Measurements from ENCODE around the gene SCN2A.

The SCN2A gene

DNA sequence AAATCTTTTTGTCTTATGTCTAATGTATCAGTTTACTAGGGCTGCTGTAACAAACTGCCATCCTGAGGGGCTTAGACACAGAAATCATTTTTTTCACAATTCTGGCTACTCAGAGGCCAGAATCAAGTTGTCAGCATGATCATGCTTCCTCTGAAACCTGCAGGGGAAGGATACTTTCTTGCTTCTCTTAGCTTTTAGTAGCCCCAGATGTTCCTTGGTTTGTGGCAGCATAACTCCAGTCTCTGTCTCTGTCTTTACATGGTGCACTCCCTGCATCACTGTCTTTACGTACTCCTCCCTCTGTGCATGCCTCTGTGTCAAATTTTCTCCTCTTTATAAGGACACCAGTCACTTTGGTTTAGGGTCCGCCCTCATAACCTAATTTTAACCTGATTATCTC is 33.3 kb upstream of the SCN2A start:
- FAIRE-seq (no peak), DNase-seq (ENCODE audit: insufficient read length, low spot score) (no peak)
- TF ChIP-seq POU2F2 (IDR thresholded peaks at IDR 0.05; ENCODE audit: low read depth, low read length) (no peak), POLR2AphosphoS5 (IDR thresholded peaks at IDR 0.05; ENCODE audit: low read depth, low read length) (no peak), PAX5 (IDR thresholded peaks at IDR 0.05; ENCODE audit: insufficient read depth, low read length, severe bottlenecking) (no peak), TAF1 (IDR thresholded peaks at IDR 0.05; ENCODE audit: low read depth, low read length) (no peak), POLR2A (IDR thresholded peaks at IDR 0.05; ENCODE audit: low read depth, low read length) (no peak), SPI1 (IDR thresholded peaks at IDR 0.05; ENCODE audit: low read depth, low read length) (no peak)

DNA sequence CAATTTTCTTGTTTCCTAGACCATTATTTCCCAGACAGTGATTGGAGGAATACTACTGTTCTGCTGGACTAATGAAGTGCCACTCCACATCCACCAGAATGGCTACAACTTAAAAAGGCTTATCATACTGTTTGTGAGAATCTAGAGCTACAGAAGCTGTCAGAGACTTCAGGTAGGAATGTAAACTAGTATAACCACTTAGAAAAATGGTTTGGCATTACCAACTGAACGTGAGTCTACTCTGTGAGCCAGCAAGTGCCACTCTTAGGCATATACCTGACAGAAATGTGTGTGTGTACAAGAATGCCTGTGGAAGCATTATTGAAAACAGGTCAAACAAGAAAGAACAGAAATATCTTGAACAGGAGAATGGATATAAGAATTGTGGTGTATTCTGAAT is 31.1 kb upstream of the SCN2A start:
- FAIRE-seq (no peak), DNase-seq (ENCODE audit: insufficient read length, low spot score) (no peak)
- no peak for TF ChIP-seq POU2F2 (IDR thresholded peaks at IDR 0.05; ENCODE audit: low read depth, low read length)
- TF ChIP-seq POLR2A (IDR thresholded peaks at IDR 0.05; ENCODE audit: low read depth, low read length) = no peak
- TF ChIP-seq PAX5 (IDR thresholded peaks at IDR 0.05; ENCODE audit: insufficient read depth, low read length, severe bottlenecking) = no peak
- TF ChIP-seq SPI1 (IDR thresholded peaks at IDR 0.05; ENCODE audit: low read depth, low read length) = no peak
- TF ChIP-seq TAF1 (IDR thresholded peaks at IDR 0.05; ENCODE audit: low read depth, low read length) = no peak
- no peak for TF ChIP-seq POLR2AphosphoS5 (IDR thresholded peaks at IDR 0.05; ENCODE audit: low read depth, low read length)

DNA sequence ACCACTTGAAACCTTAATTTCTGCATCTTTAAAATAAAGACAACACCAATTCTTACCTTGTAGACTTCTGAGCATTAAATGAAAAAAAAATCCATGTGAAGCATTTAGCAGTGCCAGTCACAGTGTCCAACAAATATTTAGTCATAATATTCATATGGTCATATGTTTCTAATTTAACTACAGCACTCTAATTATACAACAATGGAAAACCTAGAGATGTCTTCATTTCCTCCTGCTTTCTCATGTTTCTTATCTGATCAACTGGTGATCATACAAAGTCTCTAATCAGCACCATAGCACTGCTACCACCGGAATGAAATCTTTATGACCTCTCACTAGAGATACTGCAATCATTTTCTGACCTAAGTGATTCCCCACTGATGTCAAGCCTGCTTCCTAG is 25.1 kb upstream of the SCN2A start:
- TF ChIP-seq POLR2A (IDR thresholded peaks at IDR 0.05; ENCODE audit: low read depth, low read length) (no peak), POU2F2 (IDR thresholded peaks at IDR 0.05; ENCODE audit: low read depth, low read length) (no peak), SPI1 (IDR thresholded peaks at IDR 0.05; ENCODE audit: low read depth, low read length) (no peak), TAF1 (IDR thresholded peaks at IDR 0.05; ENCODE audit: low read depth, low read length) (no peak), POLR2AphosphoS5 (IDR thresholded peaks at IDR 0.05; ENCODE audit: low read depth, low read length) (no peak), PAX5 (IDR thresholded peaks at IDR 0.05; ENCODE audit: insufficient read depth, low read length, severe bottlenecking) (no peak)
- no peak for FAIRE-seq
- no peak for DNase-seq (ENCODE audit: insufficient read length, low spot score)

DNA sequence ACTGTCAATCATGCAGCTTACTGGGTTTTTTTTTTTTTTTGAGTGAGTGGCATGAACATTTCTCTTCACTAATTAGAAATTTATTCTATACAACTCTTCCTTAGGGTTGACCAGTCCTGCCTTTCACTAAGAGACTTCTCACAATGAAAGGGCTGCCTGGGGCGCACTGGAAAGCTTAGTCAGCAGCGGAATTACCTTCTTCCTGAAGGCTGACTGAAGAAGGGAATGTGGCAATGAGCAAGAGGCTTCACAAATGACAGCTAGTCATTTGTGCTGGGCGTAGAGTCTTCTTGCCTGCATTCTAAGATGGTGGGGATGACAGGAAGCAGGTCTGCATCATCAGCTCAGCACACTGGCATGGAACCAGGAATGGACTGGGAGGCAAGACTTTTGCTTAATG is 19.7 kb upstream of the SCN2A start:
- FAIRE-seq (no peak), DNase-seq (ENCODE audit: insufficient read length, low spot score) (no peak)
- no peak for TF ChIP-seq TAF1 (IDR thresholded peaks at IDR 0.05; ENCODE audit: low read depth, low read length)
- no peak for TF ChIP-seq SPI1 (IDR thresholded peaks at IDR 0.05; ENCODE audit: low read depth, low read length)
- TF ChIP-seq PAX5 (IDR thresholded peaks at IDR 0.05; ENCODE audit: insufficient read depth, low read length, severe bottlenecking) = no peak
- TF ChIP-seq POLR2A (IDR thresholded peaks at IDR 0.05; ENCODE audit: low read depth, low read length) = no peak
- TF ChIP-seq POU2F2 (IDR thresholded peaks at IDR 0.05; ENCODE audit: low read depth, low read length) = no peak
- TF ChIP-seq POLR2AphosphoS5 (IDR thresholded peaks at IDR 0.05; ENCODE audit: low read depth, low read length) = no peak

DNA sequence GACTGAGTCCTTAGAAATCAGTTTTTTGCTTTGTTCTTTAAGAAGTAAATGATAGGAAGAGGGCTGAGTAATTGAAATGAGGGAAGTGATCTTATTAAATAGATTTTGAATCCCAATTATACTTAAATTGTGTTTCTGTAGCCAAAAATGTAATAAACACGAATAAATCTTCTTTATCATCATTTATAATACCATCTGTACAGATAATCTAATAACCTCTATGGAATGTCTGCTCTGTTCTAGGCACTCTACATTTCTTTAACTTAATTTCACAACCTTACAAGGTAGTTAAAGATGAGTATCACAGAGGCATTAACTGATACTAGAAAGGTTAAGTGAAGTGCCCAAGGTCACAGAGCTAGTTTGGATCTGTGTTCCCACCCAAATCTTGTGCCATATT is 14.3 kb upstream of the SCN2A start:
- TF ChIP-seq PAX5 (IDR thresholded peaks at IDR 0.05; ENCODE audit: insufficient read depth, low read length, severe bottlenecking) (no peak), TAF1 (IDR thresholded peaks at IDR 0.05; ENCODE audit: low read depth, low read length) (no peak), POU2F2 (IDR thresholded peaks at IDR 0.05; ENCODE audit: low read depth, low read length) (no peak)
- no peak for DNase-seq (ENCODE audit: insufficient read length, low spot score)
- no peak for FAIRE-seq

DNA sequence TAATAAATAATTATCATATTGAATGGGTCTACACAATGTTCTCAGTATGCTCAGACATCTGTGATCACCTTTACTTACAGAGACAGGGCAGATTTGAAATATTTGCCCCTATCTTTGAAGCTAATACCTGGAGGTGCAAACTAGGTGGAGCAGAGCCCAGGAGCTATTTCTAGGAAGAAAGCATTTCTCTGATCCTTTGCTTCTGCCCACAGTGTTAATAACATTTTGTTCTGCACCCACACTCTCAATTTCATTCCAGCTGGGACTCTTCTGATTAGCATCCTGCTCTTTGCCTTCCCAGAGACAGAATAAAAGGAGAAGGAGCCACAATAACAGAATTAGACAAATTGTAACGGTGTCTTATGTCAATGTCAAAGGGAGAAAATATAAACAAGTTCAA is 11.6 kb upstream of the SCN2A start:
- FAIRE-seq (no peak), DNase-seq (ENCODE audit: insufficient read length, low spot score) (no peak)
- TF ChIP-seq POU2F2 (IDR thresholded peaks at IDR 0.05; ENCODE audit: low read depth, low read length) (no peak), POLR2A (IDR thresholded peaks at IDR 0.05; ENCODE audit: low read depth, low read length) (no peak), TAF1 (IDR thresholded peaks at IDR 0.05; ENCODE audit: low read depth, low read length) (no peak), POLR2AphosphoS5 (IDR thresholded peaks at IDR 0.05; ENCODE audit: low read depth, low read length) (no peak), PAX5 (IDR thresholded peaks at IDR 0.05; ENCODE audit: insufficient read depth, low read length, severe bottlenecking) (no peak), SPI1 (IDR thresholded peaks at IDR 0.05; ENCODE audit: low read depth, low read length) (no peak)

DNA sequence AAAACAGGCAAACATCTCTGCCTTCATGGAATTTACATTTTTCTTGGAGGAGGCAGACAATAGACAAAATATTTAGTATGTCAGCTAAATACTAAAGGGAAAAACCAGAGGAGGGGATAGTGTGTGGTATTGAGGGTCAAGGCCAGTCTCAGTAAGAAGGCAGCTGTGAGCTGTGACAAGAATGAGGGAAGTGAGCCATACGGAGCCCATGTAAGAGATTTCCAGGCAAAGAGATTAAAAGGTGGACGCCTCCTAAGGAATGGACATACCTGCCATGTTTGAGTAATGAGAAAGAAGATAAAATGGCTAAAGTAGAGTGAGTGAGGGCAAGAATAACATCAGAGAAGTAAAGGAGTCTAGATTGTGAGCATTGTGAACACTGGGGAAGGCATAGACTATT is 2.2 kb upstream of the SCN2A start:
- TF ChIP-seq PAX5 (IDR thresholded peaks at IDR 0.05; ENCODE audit: insufficient read depth, low read length, severe bottlenecking) = no peak
- TF ChIP-seq POLR2AphosphoS5 (IDR thresholded peaks at IDR 0.05; ENCODE audit: low read depth, low read length) = no peak
- no peak for TF ChIP-seq TAF1 (IDR thresholded peaks at IDR 0.05; ENCODE audit: low read depth, low read length)
- TF ChIP-seq SPI1 (IDR thresholded peaks at IDR 0.05; ENCODE audit: low read depth, low read length) = no peak
- no peak for TF ChIP-seq POLR2A (IDR thresholded peaks at IDR 0.05; ENCODE audit: low read depth, low read length)
- no peak for TF ChIP-seq POU2F2 (IDR thresholded peaks at IDR 0.05; ENCODE audit: low read depth, low read length)
- DNase-seq (ENCODE audit: insufficient read length, low spot score) (no peak), FAIRE-seq (no peak)

DNA sequence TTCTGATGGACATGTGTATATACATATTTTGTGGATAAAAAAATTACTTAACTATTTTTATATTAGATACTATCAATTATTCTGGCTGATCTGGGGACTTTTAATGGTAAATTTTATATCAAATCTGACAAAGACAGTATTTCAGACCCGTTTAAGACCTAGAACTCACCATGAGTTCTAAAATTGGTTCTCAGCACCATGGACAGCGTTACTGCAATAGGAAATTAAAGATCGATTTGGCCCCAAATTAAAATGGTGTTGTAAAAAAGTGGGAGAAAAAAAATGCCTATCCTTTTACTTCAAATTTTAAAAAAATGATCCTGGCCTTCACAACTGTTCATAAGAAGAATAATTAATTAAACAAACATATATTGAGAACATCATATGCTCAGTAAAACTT is 919 bp upstream of the SCN2A start:
- TF ChIP-seq PAX5 (IDR thresholded peaks at IDR 0.05; ENCODE audit: insufficient read depth, low read length, severe bottlenecking) = no peak
- no peak for TF ChIP-seq POU2F2 (IDR thresholded peaks at IDR 0.05; ENCODE audit: low read depth, low read length)
- no peak for TF ChIP-seq TAF1 (IDR thresholded peaks at IDR 0.05; ENCODE audit: low read depth, low read length)
- TF ChIP-seq POLR2AphosphoS5 (IDR thresholded peaks at IDR 0.05; ENCODE audit: low read depth, low read length) = no peak
- no peak for TF ChIP-seq SPI1 (IDR thresholded peaks at IDR 0.05; ENCODE audit: low read depth, low read length)
- no peak for TF ChIP-seq POLR2A (IDR thresholded peaks at IDR 0.05; ENCODE audit: low read depth, low read length)
- DNase-seq (ENCODE audit: insufficient read length, low spot score) = no peak

DNA sequence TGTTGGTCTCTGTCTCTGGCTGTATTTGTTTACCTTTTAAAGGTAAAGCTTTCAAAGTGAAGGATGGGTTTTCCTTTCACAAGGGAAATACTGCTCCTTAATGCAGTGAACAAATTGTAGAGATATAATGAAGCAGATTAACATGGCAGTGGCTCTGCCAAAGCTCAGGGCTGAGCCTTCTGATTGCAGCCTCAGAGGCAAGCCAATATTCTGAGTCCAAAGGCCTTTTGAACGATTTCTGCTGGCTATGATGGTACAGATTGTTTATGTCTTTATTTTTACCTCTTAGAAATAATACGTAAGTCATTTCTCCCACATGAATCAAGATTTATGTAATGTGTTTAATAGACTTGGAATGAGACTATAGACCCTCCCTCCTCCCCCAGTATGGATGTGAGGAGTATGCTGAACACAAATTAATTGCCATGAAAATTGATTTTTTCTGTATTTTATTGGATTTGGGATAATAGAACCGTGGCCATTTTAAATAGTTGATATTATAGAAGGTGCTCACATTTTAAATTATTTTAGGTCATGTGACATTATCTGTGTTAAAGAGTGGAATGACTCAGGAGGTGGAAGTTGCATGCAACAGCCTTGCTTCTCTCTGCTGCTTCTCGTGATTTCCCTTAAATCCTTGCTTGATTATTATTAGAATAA is 772 bp downstream of the SCN2A start:
- TF ChIP-seq PAX5 (IDR thresholded peaks at IDR 0.05; ENCODE audit: insufficient read depth, low read length, severe bottlenecking) = no peak
- no peak for TF ChIP-seq POLR2A (IDR thresholded peaks at IDR 0.05; ENCODE audit: low read depth, low read length)
- TF ChIP-seq POU2F2 (IDR thresholded peaks at IDR 0.05; ENCODE audit: low read depth, low read length) = no peak
- TF ChIP-seq POLR2AphosphoS5 (IDR thresholded peaks at IDR 0.05; ENCODE audit: low read depth, low read length) = no peak
- TF ChIP-seq SPI1 (IDR thresholded peaks at IDR 0.05; ENCODE audit: low read depth, low read length) = no peak
- TF ChIP-seq TAF1 (IDR thresholded peaks at IDR 0.05; ENCODE audit: low read depth, low read length) = no peak
- DNase-seq (ENCODE audit: insufficient read length, low spot score) (no peak), FAIRE-seq (no peak)

More for the DNA sequence above, 919 bp upstream of the SCN2A start:
- FAIRE-seq = no peak

DNA sequence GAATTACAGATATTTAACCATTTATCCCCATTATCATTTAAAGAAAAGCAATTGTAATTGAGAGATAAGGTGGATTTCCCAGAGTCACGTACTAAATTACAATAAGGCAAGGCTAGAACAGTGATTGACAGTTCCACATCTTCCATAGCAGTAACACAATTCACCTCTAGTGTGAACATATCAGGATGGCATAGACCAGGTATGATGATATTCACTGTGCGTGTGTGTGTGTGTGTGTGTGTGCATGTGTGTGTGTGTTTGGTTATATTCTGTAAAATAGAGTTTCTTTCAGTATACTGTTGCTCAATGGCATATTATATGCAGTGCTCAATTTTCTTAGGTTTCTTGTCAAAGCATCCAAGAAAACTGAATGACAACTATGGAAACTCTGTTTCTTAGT is 1.7 kb downstream of the SCN2A start:
- TF ChIP-seq PAX5 (IDR thresholded peaks at IDR 0.05; ENCODE audit: insufficient read depth, low read length, severe bottlenecking) (no peak), TAF1 (IDR thresholded peaks at IDR 0.05; ENCODE audit: low read depth, low read length) (no peak), POLR2AphosphoS5 (IDR thresholded peaks at IDR 0.05; ENCODE audit: low read depth, low read length) (no peak), POU2F2 (IDR thresholded peaks at IDR 0.05; ENCODE audit: low read depth, low read length) (no peak), POLR2A (IDR thresholded peaks at IDR 0.05; ENCODE audit: low read depth, low read length) (no peak), SPI1 (IDR thresholded peaks at IDR 0.05; ENCODE audit: low read depth, low read length) (no peak)
- DNase-seq (ENCODE audit: insufficient read length, low spot score) = no peak
- FAIRE-seq = no peak

All from GM12891 (cell line).